Measurements from ENCODE around the gene PSMB9. TPM values are rescaled to one million over a fixed set of nuclear protein-coding genes. Genes with fewer than 3 reads are reported as not detected.
A peak's percentile ranks its signal among the peaks of the same experiment; 100 is the strongest.

PSMB9 gene
- total and polyA plus RNA-seq, 7 experiments from 2014 or later, result 70.3 to 452 (median 139) TPM

DNA sequence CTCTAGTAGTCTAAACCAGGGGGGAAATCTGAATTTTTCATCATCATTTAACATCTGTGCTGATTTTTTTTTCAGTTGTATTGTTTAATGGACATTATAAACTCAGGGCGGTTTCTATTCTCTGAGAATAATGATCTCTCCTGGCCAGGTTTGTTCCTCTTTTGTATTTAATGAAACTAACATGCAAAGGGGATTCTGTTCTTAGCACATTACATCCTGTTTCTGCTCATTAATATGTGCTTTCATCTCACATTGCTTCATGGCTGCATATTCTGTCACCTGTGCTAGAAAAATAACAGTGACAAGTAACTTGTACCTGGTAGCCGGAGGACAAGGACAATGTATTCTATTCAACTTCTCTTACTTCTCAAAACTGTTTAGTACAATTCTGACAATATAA is 38.0 kb upstream of the PSMB9 start:
- H3K4me1 ChIP-seq (ENCODE audit: control insufficient read depth in 2 of 2, insufficient read depth in 2 of 2, low read length in 2 of 2), result no peaks in the 10 kb centered on the region
- no peaks in the 10 kb centered on the region for H3K9me3 Mint-ChIP-seq
- H3K4me3 Mint-ChIP-seq, result no peak overlapping the region
- no peaks in the 10 kb centered on the region for H3K36me3 ChIP-seq (ENCODE audit: control insufficient read depth in 2 of 3, insufficient read depth in 3 of 3, low read length in 3 of 3)
- ATAC-seq, result peak; percentile 27
- H3K27ac Mint-ChIP-seq, result no peak overlapping the region
- no peak overlapping the region for H3K4me3 ChIP-seq (ENCODE audit: low read length)
- intact Hi-C loops (cut with micrococcal nuclease), result no loop called here
- no peak for DNase-seq
- H3K27me3 Mint-ChIP-seq, result no peaks in the 10 kb centered on the region
- no peak overlapping the region for H3K27ac ChIP-seq (ENCODE audit: low read depth, low read length)
- H3K27me3 ChIP-seq (ENCODE audit: control insufficient read depth in 2 of 2, insufficient read depth in 2 of 2, low read length in 2 of 2), result no peaks in the 10 kb centered on the region
- POLR2A ChIA-PET, result interaction anchor here (0.7 kb wide), 1 partner anchor 59 kb away, joined by 3 read pairs; no protein-coding TSS in a partner anchor
- CTCF ChIA-PET, result no interaction called here
- H3K4me1 Mint-ChIP-seq, result peaks cover 0 to 12% (median 5%) of the 10 kb centered on the region in 7 donors
- H3K36me3 Mint-ChIP-seq, result peaks cover 0 to 27% (median 6%) of the 10 kb centered on the region in 5 donors
- H3K9me3 ChIP-seq (ENCODE audit: control insufficient read depth in 2 of 3, low read length in 3 of 3), result no peaks in the 10 kb centered on the region

DNA sequence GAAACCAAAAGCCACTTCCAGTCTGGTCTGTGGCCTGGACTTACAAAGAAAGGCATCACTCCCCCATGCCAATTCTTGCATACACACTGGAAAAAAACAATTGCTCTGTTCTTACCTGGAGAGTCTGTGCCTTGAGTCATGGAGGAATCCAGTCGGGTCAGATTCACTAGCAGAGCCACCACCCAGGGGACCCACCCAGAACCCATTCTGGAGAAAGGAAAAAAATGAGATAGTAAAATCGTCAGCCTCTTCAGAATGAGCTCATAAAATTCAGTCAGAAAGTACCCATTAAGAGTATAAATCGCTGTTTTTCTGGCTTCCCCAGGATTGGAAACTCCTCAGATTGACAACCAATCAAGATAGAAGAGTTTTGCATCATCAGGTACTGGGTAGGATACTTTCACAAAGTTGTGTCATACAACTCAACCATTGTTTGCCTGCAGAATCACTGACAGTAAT is 37.2 kb upstream of the PSMB9 start, which contains the start of gene HLA-DOB:
Gene HLA-DOB (minus strand): TSS at position 257 of the 459 bp plus-strand sequence. CDS start 51 bp downstream, at position 206.
- peak; percentile 74 for ATAC-seq
- POLR2A ChIA-PET, result interaction anchor here (0.8 kb wide), 1 partner anchor 52 kb away, joined by 3 read pairs; no protein-coding TSS in a partner anchor
- intact Hi-C loops (cut with micrococcal nuclease), result no loop called here

DNA sequence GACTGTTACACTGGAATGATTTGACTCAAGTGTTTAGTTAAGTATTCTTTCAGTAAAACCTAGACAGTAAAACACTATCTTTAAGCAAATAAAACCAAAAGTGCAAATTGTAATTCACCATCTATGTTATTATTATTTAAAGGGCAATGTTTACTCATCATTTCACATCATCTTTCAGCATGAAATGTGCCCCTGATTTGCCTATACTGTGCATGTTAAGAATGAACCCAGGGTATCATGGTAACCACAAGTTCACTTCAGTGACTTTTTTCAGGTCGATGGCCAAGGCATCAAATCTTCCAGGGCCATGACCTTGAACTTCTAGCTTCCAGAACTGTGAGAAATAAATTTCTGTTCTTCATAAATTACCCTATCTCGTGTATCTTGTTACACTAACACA is 35.1 kb upstream of the PSMB9 start:
- no peak for ATAC-seq
- no peak overlapping the region for H3K4me3 Mint-ChIP-seq
- peaks cover 0 to 17% (median 5%) of the 10 kb centered on the region in 5 donors for H3K36me3 Mint-ChIP-seq
- CTCF ChIA-PET, result interaction anchor here (0.6 kb wide), 1 partner anchor 33 kb away, joined by 5 read pairs; no protein-coding TSS in a partner anchor
- no peaks in the 10 kb centered on the region for H3K9me3 Mint-ChIP-seq
- Histone ChIP-seq H3K27me3 (ENCODE audit: control insufficient read depth in 2 of 2, insufficient read depth in 2 of 2, low read length in 2 of 2) (no peaks in the 10 kb centered on the region), H3K4me1 (ENCODE audit: control insufficient read depth in 2 of 2, insufficient read depth in 2 of 2, low read length in 2 of 2) (no peaks in the 10 kb centered on the region), H3K36me3 (ENCODE audit: control insufficient read depth in 2 of 3, insufficient read depth in 3 of 3, low read length in 3 of 3) (no peaks in the 10 kb centered on the region), H3K9me3 (ENCODE audit: control insufficient read depth in 2 of 3, low read length in 3 of 3) (no peaks in the 10 kb centered on the region), H3K27ac (ENCODE audit: low read depth, low read length) (no peak overlapping the region), H3K4me3 (ENCODE audit: low read length) (no peak overlapping the region)
- H3K27ac Mint-ChIP-seq, result no peak overlapping the region
- no peaks in the 10 kb centered on the region for H3K27me3 Mint-ChIP-seq
- POLR2A ChIA-PET, result no interaction called here
- intact Hi-C loops (cut with micrococcal nuclease), result no loop called here
- peaks cover 0 to 12% (median 5%) of the 10 kb centered on the region in 7 donors for H3K4me1 Mint-ChIP-seq
- DNase-seq, result no peak

More for the DNA sequence above, 37.2 kb upstream of the PSMB9 start, which contains the start of gene HLA-DOB:
- CTCF ChIA-PET, result no interaction called here
- Mint-ChIP-seq H3K9me3 (no peaks in the 10 kb centered on the region), H3K27me3 (no peaks in the 10 kb centered on the region), H3K4me3 (no peak within 1 kb of the TSS), H3K36me3 (peaks cover 0 to 27% (median 6%) of the 10 kb centered on the region in 5 donors), H3K4me1 (peaks cover 0 to 12% (median 5%) of the 10 kb centered on the region in 7 donors), H3K27ac (peak within 1 kb of the TSS in 1 of 9 donors; percentile 30)
- no peaks in the 10 kb centered on the region for H3K4me1 ChIP-seq (ENCODE audit: control insufficient read depth in 2 of 2, insufficient read depth in 2 of 2, low read length in 2 of 2)
- DNase-seq, result peak in 3 of 9 donors; percentile 9 to 33 (median 33)
- H3K27me3 ChIP-seq (ENCODE audit: control insufficient read depth in 2 of 2, insufficient read depth in 2 of 2, low read length in 2 of 2), result no peaks in the 10 kb centered on the region
- no peak within 1 kb of the TSS for H3K27ac ChIP-seq (ENCODE audit: low read depth, low read length)
- H3K9me3 ChIP-seq (ENCODE audit: control insufficient read depth in 2 of 3, low read length in 3 of 3), result no peaks in the 10 kb centered on the region
- no peaks in the 10 kb centered on the region for H3K36me3 ChIP-seq (ENCODE audit: control insufficient read depth in 2 of 3, insufficient read depth in 3 of 3, low read length in 3 of 3)
- H3K4me3 ChIP-seq (ENCODE audit: low read length), result no peak within 1 kb of the TSS

DNA sequence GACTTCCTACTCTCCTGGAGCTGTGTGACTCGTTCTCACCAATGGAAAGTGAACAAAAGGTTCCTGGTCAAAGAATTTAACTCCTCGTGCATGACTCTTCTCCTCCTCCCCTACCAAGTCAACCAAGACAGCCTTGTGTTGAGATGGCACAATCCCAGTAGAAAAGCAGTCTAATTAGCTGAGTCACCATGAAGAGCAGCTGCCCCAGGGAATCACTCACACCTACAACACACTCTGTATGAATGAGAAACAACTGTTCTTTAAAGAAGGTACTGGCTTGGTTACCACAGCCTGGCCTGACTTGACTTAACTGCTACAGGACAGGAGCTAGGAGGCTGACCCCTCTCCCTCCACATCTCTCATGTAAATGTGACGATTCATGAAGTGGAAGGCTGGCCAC is 34.3 kb upstream of the PSMB9 start:
- H3K9me3 ChIP-seq (ENCODE audit: control insufficient read depth in 2 of 3, low read length in 3 of 3), result no peaks in the 10 kb centered on the region
- H3K4me1 Mint-ChIP-seq, result peaks cover 0 to 12% (median 5%) of the 10 kb centered on the region in 7 donors
- DNase-seq (no peak), ATAC-seq (no peak)
- CTCF ChIA-PET, result interaction anchor here (2.0 kb wide), 1 partner anchor 48 kb away, joined by 6 read pairs; no protein-coding TSS in a partner anchor
- no peaks in the 10 kb centered on the region for H3K27me3 Mint-ChIP-seq
- H3K27me3 ChIP-seq (ENCODE audit: control insufficient read depth in 2 of 2, insufficient read depth in 2 of 2, low read length in 2 of 2), result no peaks in the 10 kb centered on the region
- no peaks in the 10 kb centered on the region for H3K9me3 Mint-ChIP-seq
- POLR2A ChIA-PET, result no interaction called here
- peaks cover 0 to 9% (median under 1%) of the 10 kb centered on the region in 5 donors for H3K36me3 Mint-ChIP-seq
- no peaks in the 10 kb centered on the region for H3K36me3 ChIP-seq (ENCODE audit: control insufficient read depth in 2 of 3, insufficient read depth in 3 of 3, low read length in 3 of 3)
- H3K4me3 Mint-ChIP-seq, result no peak overlapping the region
- H3K27ac Mint-ChIP-seq, result no peak overlapping the region
- no peaks in the 10 kb centered on the region for H3K4me1 ChIP-seq (ENCODE audit: control insufficient read depth in 2 of 2, insufficient read depth in 2 of 2, low read length in 2 of 2)
- H3K4me3 ChIP-seq (ENCODE audit: low read length), result no peak overlapping the region
- H3K27ac ChIP-seq (ENCODE audit: low read depth, low read length), result no peak overlapping the region
- intact Hi-C loops (cut with micrococcal nuclease), result no loop called here

DNA sequence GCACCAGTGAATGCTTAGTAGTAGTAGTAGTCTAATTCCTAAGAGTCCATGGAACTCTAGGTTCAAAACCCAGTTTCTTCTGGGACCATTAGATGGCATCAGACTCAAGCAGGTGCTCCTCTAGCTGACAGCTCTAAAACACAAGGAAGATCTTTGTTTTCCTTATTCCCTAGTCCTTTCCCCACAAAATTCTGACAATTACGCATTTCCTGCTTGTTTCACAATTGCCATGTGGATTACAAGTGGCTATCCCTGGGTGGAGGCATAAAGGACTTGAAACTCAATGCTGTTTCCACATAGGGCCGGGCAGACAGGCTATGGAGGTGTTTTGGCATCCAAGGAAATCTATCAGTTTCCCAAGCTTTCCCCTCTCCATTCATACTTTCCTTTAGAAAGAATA is 28.0 kb upstream of the PSMB9 start:
- H3K27me3 Mint-ChIP-seq, result no peaks in the 10 kb centered on the region
- CTCF ChIA-PET, result interaction anchor here (1.3 to 6.5 kb wide), 2 partner anchors 42 to 66 kb away, joined by 3 to 62 read pairs; no protein-coding TSS in a partner anchor
- H3K9me3 Mint-ChIP-seq, result no peaks in the 10 kb centered on the region
- peak in 1 of 9 donors; percentile 14 for DNase-seq
- POLR2A ChIA-PET, result interaction anchor here (0.9 to 1.5 kb wide), 5 partner anchors 12 to 146 kb away, joined by 3 to 7 read pairs (median 3); partner anchors contain the start of genes PSMB8, PSMB9, TAP1 and TAP2
- ATAC-seq, result no peak
- intact Hi-C loops (cut with micrococcal nuclease), result loop anchor here in 1 of 2 donors (1.0 kb wide), 1 partner anchor 42 kb away; no protein-coding TSS in a partner anchor
- H3K36me3 Mint-ChIP-seq, result peaks cover 0 to 34% (median 16%) of the 10 kb centered on the region in 5 donors
- H3K4me1 ChIP-seq (ENCODE audit: control insufficient read depth in 2 of 2, insufficient read depth in 2 of 2, low read length in 2 of 2), result no peaks in the 10 kb centered on the region
- no peak overlapping the region for H3K4me3 Mint-ChIP-seq
- H3K27me3 ChIP-seq (ENCODE audit: control insufficient read depth in 2 of 2, insufficient read depth in 2 of 2, low read length in 2 of 2), result no peaks in the 10 kb centered on the region
- H3K27ac ChIP-seq (ENCODE audit: low read depth, low read length), result no peak overlapping the region
- peak overlapping the region in 4 of 9 donors; percentile 13 to 43 (median 30) for H3K27ac Mint-ChIP-seq
- H3K4me3 ChIP-seq (ENCODE audit: low read length), result no peak overlapping the region
- H3K36me3 ChIP-seq (ENCODE audit: control insufficient read depth in 2 of 3, insufficient read depth in 3 of 3, low read length in 3 of 3), result peaks cover 1 to 33% (median 18%) of the 10 kb centered on the region in 3 experiments
- peaks cover 0 to 40% (median 4%) of the 10 kb centered on the region in 7 donors for H3K4me1 Mint-ChIP-seq
- H3K9me3 ChIP-seq (ENCODE audit: control insufficient read depth in 2 of 3, low read length in 3 of 3), result no peaks in the 10 kb centered on the region

DNA sequence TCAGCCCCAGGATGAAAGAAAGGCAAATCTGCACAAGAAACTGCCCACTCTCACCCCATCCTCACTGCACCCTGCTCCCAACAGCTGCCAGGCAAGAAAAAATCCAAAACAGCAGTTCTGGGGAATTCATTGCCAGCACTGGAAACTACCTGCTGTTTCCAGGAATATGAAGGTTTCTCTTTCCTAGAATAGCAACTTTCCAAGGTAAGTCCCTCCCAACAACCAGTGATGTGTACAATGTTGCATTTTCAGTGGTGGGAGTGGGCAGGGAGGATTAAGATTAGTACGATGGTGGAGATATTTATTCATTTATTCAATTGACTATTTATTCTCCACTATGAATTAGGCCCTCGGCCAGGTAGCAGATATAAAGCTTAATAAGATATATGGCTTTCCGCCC is 27.0 kb upstream of the PSMB9 start:
- no peaks in the 10 kb centered on the region for H3K27me3 Mint-ChIP-seq
- no peak overlapping the region for H3K4me3 ChIP-seq (ENCODE audit: low read length)
- intact Hi-C loops (cut with micrococcal nuclease), result no loop called here

More for the DNA sequence above, 27.0 kb upstream of the PSMB9 start:
- Histone ChIP-seq H3K9me3 (ENCODE audit: control insufficient read depth in 2 of 3, low read length in 3 of 3) (no peaks in the 10 kb centered on the region), H3K27ac (ENCODE audit: low read depth, low read length) (no peak overlapping the region), H3K4me1 (ENCODE audit: control insufficient read depth in 2 of 2, insufficient read depth in 2 of 2, low read length in 2 of 2) (no peaks in the 10 kb centered on the region), H3K36me3 (ENCODE audit: control insufficient read depth in 2 of 3, insufficient read depth in 3 of 3, low read length in 3 of 3) (peaks cover 12 to 43% (median 22%) of the 10 kb centered on the region in 3 experiments), H3K27me3 (ENCODE audit: control insufficient read depth in 2 of 2, insufficient read depth in 2 of 2, low read length in 2 of 2) (no peaks in the 10 kb centered on the region)
- Mint-ChIP-seq H3K27ac (peak overlapping the region in 6 of 9 donors; percentile 4 to 72 (median 40)), H3K4me3 (no peak overlapping the region), H3K36me3 (peaks cover 6 to 42% (median 18%) of the 10 kb centered on the region in 5 donors), H3K9me3 (no peaks in the 10 kb centered on the region), H3K4me1 (peaks cover 0 to 46% (median 6%) of the 10 kb centered on the region in 7 donors)
- CTCF ChIA-PET, result interaction anchor here (0.6 to 6.5 kb wide), 5 partner anchors 11 to 190 kb away, joined by 3 to 62 read pairs (median 8); partner anchors contain the start of gene TAP2
- no peak for DNase-seq
- ATAC-seq, result no peak
- POLR2A ChIA-PET, result interaction anchor here (0.9 to 1.8 kb wide), 7 partner anchors 11 to 145 kb away, joined by 3 to 7 read pairs (median 4); partner anchors contain the start of genes PSMB8, PSMB9, TAP1 and TAP2
